HG03060 (cell line): Measurements from ENCODE around the gene KLF13.
A peak's percentile ranks its signal among the peaks of the same experiment; 100 is the strongest.
"Not testable (repeated sequence)": the region's sequence is repeated elsewhere in the genome, so short reads cannot be mapped to it uniquely, and the experiment has no call there.

ENCODE experiments used
- ATAC-seq: cut with Tn5 transposase; IDR thresholded peaks from one replicate; pipeline ENCODE4 v1.9.1; 2021; ENCODE audit warnings: low read depth, moderate number of reproducible peaks; ENCODE audit not compliant: unreplicated experiment

The KLF13 gene

DNA sequence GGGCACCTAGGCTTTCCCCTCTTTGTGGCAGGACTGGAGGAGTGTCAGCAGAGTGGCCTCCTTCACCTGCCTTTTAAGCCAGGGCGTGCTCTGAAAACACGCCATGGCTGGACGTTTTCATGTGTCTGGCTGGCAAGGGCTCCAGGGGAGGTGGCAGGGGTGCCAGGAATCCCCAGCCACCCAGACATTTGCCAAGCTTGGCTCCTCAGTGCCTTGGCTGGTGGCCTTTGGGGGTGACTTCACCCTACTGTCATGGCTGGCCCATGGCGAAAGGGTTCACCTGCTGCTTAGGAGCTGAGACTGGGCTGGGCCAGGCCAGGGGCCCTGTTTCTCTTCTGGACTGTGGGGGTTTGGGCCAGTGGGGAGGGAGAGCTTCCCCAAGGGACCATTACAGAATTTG is 17.6 kb downstream of the KLF13 start:
- ATAC-seq = no peak

- ATAC-seq = no peak
Observed at GRCh38 chr15:31344823-31345605, 18.4 kb downstream of the KLF13 start.

GRCh38 chr15:31345606-31346366 is 19.2 kb downstream of the KLF13 start:
- ATAC-seq = no peak

DNA sequence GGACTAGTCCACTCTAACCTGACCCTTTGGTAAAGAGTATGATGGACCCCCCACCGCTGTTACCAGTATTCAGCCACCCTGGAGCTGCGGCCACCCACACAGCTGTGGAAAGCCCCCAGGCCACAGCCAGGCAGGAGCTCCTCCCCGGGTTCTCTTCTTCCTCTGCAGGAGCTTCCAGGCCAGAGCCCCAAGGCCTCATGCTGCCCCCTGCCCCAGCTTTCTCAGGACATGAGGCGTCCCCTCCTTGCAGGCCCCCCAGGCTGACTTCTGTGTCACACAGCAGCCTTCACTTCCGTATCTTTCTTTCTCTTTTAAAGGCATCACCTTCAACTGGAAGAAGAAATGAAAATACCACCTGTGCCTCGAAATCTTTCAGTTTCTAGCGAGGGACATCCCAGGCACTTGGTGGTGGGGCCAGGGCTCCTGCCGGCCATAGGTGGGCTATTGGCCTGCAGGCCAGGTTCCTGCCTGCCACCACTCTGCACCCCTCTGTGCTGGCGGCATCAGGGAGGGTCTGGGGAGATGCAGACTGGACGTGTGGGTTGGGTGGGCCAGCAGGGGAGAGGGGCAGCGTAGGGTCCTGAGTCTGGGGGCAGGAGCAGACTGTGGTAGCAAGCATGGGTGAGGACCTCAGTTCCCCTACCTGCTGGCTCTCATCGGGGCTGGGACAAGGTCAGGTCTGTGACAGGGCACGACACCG is 19.9 kb downstream of the KLF13 start:
- peak; percentile 36 for ATAC-seq

- no peak for ATAC-seq
Observed at GRCh38 chr15:31347067-31347975, 20.7 kb downstream of the KLF13 start.

- ATAC-seq = no peak
Observed at GRCh38 chr15:31347981-31348803, 21.6 kb downstream of the KLF13 start.

DNA sequence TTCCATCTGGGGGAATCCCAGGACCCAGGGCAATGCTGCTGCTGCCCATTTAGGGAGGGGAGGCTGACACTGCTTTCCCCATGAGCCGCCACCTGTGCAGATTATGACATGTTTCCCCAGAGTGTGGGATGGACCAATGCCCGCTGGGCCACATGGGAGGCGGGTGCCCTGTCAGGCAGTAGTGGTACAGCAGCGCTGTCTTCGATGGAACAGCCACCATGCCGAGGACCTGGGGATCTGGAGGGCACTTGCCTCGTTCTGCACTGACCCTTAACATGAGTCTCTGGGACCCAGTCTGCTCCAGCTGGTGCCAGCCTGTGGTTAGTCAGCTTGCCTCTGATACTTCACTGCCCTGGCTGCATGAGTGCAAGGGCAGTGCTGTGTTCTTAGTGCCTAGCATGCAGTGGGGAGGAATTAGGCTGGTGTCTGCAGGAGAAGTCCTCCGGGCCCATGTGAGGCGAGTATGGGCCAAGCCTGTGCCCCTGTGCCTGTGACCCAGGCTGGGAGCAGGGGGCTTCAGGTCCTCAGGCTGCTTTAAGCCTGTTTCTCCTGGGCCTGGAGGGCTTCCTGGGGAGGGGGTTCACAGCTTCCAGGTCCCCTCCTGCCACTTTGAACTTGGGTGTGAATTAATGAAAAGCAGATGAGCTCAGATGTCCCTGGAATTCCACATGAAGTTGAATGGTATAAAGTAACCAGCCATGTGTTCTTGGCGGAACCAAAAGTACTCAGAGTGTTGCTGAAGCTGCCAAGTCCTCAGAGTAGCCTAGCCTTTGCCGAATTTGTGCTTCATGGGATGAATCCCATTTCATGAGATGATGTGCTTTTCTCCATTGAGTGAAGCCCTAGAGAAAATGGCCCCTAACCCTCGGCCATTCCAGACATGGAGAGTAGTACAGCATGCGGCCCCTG is 22.9 kb downstream of the KLF13 start:
- ATAC-seq = no peak

DNA sequence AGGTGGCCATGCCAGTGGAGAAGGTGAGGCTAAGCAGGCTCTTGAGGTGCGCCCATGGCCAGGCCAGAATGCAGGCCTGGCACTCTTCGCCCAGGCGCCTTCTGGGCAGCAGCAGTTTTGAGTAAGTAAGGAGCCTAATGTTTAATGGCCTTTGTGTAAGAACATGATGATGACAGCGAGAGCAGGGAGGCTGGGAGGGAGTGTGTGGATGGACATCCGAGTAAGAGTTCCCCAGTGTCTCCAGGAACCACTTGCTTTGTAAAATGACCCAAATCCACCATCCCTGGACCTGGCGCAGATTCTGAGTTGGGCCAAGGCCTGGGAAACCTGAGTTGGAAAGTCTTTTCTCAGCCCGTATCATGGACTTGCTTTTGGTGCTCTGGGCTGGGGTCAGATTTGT is 24.1 kb downstream of the KLF13 start:
- ATAC-seq = no peak

- no peak for ATAC-seq
Observed at GRCh38 chr15:31352339-31352751, 25.7 kb downstream of the KLF13 start.

- peak; percentile 55 for ATAC-seq
Observed at GRCh38 chr15:31352911-31353811, 26.5 kb downstream of the KLF13 start.

- ATAC-seq = no peak
Observed at GRCh38 chr15:31353931-31354330, 27.3 kb downstream of the KLF13 start.

GRCh38 chr15:31356097-31356496 is 29.5 kb downstream of the KLF13 start:
- not testable (repeated sequence) for ATAC-seq

DNA sequence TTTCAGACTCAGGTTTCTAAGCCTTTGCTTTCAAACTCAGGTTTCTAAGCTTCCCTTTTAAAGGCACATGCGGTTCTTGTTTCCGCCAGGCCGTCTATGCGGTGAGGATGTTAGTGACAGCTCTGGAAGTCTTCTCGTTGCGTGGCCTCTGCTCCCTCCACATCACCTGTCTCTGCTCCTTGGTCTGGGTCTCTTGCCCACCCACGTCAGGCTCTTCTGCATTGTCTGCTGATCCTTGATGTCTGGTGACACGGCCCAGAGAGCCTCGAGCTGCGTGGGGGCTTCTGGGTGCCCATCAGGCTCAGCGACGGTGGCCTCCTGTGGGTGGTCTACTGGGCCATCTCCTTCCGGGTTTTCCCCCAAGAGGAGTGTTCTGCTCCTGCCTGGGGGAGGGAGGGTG is 30.5 kb downstream of the KLF13 start:
- no peak for ATAC-seq

DNA sequence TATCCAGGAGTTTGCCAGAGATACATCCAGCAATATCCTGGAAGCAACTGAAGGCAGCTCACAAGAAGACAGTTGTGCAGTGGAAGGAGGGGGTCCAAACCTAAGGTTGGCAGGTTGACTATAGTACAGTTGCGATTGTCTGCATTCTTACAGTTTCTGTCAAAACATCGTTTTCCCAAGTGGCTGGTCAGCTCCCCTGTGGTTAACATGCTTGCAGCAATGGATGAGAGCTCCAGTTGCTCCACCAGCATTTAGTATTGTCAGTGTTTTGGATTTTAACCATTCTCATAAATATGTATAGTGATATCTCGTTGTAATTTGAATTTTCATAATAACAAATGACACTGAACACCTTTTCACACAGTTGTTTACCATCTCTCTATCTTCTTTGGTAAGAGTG is 31.5 kb downstream of the KLF13 start:
- ATAC-seq = no peak

- ATAC-seq = no peak
Observed at GRCh38 chr15:31358957-31359701, 32.5 kb downstream of the KLF13 start.

DNA sequence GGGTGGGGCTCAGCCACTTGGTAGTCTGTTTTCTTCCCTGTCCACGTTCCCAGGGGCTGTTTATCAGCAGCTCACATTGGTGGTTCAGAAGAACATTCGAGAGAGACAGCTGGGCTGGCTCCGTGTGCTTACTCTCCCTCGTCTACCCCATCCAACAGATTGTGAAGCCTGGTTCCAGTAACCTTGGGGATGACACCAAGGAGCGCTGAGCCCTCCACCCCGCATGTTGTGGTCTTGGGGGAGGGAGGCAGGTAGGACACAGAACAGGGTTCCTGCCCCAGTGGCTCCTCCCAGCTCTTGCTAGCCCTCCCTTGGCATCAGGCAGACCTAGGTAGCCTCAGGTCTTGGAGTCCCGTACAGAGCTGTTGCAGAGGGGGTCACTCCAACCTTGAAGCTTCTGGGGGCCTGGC is 33.1 kb downstream of the KLF13 start:
- ATAC-seq = no peak

GRCh38 chr15:31360158-31360561 is 33.5 kb downstream of the KLF13 start:
- no peak for ATAC-seq
